Endothelial cell of umbilical vein (primary cell): ENCODE data around the gene C4A. TPM values are rescaled to one million over a fixed set of nuclear protein-coding genes. Genes with fewer than 3 reads are reported as not detected.
"Not testable (repeated sequence)": the region's sequence is repeated elsewhere in the genome, so short reads cannot be mapped to it uniquely, and the experiment has no call there.

ENCODE experiments used
- BruUV-seq: library from RNA; stranded (reverse); fragments of 400-500 nt; replicated peaks from 2 replicates; lab custom pipeline; 2021; lab: Mats Ljungman, UMichigan
- CTCF ChIA-PET: fragments of 300-600, 350-600 bp; sonication (Branson Sonifier 250); formaldehyde crosslinking; loops from one replicate; lab custom pipeline; 2021; ENCODE audit warnings: antibody characterized with exemption, inconsistent platforms; lab: Charles Lee
- POLR2A ChIA-PET: fragments of 300-600, 350-600 bp; sonication (Branson Sonifier 250); formaldehyde crosslinking; loops from one replicate; lab custom pipeline; 2021; ENCODE audit warnings: antibody characterized with exemption, inconsistent platforms; lab: Charles Lee
- DNase-seq: peaks from one replicate; pipeline ENCODE4 v3.0.0-alpha.2; 2011; ENCODE audit warnings: low read depth, low spot score
- FAIRE-seq: peaks from 2 replicates; lab custom pipeline; 2011; peaks lifted over from hg19 to GRCh38; lab: Jason Lieb, UNC
- H2AFZ ChIP-seq: 2 replicates; pipeline ENCODE4 v1.6.0; 2012; ENCODE audit warnings: low read depth, low read length, control low read depth, inconsistent platforms
- H3K27ac ChIP-seq: 2 replicates; pipeline ENCODE4 v1.5.1; 2011; ENCODE audit warnings: low read depth, mild to moderate bottlenecking, control low read depth, low read length, moderate library complexity; ENCODE audit not compliant: insufficient read depth
- H3K27me3 ChIP-seq, 2 experiments: 2 replicates each; pipeline versions ENCODE4 v1.6.0 to v1.6.1; 2011; ENCODE audit warnings: low read length in 2 of 2, mixed read lengths in 1 of 2; ENCODE audit not compliant: control insufficient read depth in 2 of 2, insufficient read depth in 2 of 2
- H3K36me3 ChIP-seq, 2 experiments: 2 replicates in 1 of 2; 3 replicates in 1 of 2; pipeline ENCODE4 v1.5.1; 2011; ENCODE audit warnings: low read length in 2 of 2, mild to moderate bottlenecking in 1 of 2, moderate library complexity in 1 of 2; ENCODE audit not compliant: control insufficient read depth in 2 of 2, insufficient read depth in 2 of 2; ENCODE audit errors: extremely low read depth in 1 of 2
- H3K4me1 ChIP-seq: 3 replicates; pipeline ENCODE4 v1.5.1; 2011; ENCODE audit warnings: mild to moderate bottlenecking, low read length; ENCODE audit not compliant: control insufficient read depth, insufficient read depth; ENCODE audit errors: extremely low read depth
- H3K4me2 ChIP-seq: 2 replicates; pipeline ENCODE4 v1.6.1; 2011; ENCODE audit warnings: low read length, control low read depth, mixed read lengths; ENCODE audit not compliant: insufficient read depth
- H3K4me3 ChIP-seq, 3 experiments: fragments of 200-600 bp in 1 of 3; sonication (generic), shearing (Covaris generic) in 1 of 3; replicated peaks in 1 of 3; 2 replicates each; pipeline ENCODE4 v1.5.1; 2011 to 2016; ENCODE audit warnings: control low read depth in 3 of 3, low read length in 3 of 3, mild to moderate bottlenecking in 2 of 3, inconsistent platforms in 1 of 3, low read depth in 1 of 3, moderate library complexity in 1 of 3; ENCODE audit not compliant: insufficient read depth in 1 of 3
- H3K79me2 ChIP-seq: 2 replicates; pipeline ENCODE4 v1.6.0; 2012; ENCODE audit warnings: low read length, inconsistent platforms; ENCODE audit not compliant: control insufficient read depth, insufficient read depth
- H3K9ac ChIP-seq: replicated peaks from 2 replicates; pipeline ENCODE3; 2011; ENCODE audit warnings: low read length, control low read depth; ENCODE audit not compliant: insufficient read depth; ENCODE audit errors: extremely low read depth
- H3K9me1 ChIP-seq: replicated peaks from 3 replicates; pipeline ENCODE4 v1.6.0; 2011; ENCODE audit warnings: mild to moderate bottlenecking, low read length; ENCODE audit not compliant: control insufficient read depth, insufficient read depth; ENCODE audit errors: extremely low read depth
- H3K9me3 ChIP-seq: replicated peaks from 2 replicates; pipeline ENCODE4 v1.5.1; 2012; ENCODE audit warnings: low read length, inconsistent platforms; ENCODE audit not compliant: control insufficient read depth, insufficient read depth
- H4K20me1 ChIP-seq: replicated peaks from 2 replicates; pipeline ENCODE3; 2011; ENCODE audit warnings: mild to moderate bottlenecking, low read length; ENCODE audit not compliant: control insufficient read depth, insufficient read depth; ENCODE audit errors: extremely low read depth
- CTCF ChIP-seq, 2 donors: IDR thresholded peaks; 1 replicate in 1 of 2; 2 replicates in 1 of 2; pipeline ENCODE4 v1.5.1; 2011; ENCODE audit warnings: low read length in 2 of 2, mild to moderate bottlenecking in 2 of 2, moderate library complexity in 2 of 2, control low read depth in 1 of 2, inconsistent platforms in 1 of 2, low read depth in 1 of 2; ENCODE audit not compliant: insufficient read depth in 1 of 2; ENCODE audit errors: extremely low read depth in 1 of 2
- EZH2 ChIP-seq: IDR thresholded peaks from 2 replicates; pipeline ENCODE4 v1.6.1; 2012; ENCODE audit warnings: borderline replicate concordance, low read depth, mild to moderate bottlenecking, moderate library complexity, low read length, inconsistent platforms; ENCODE audit not compliant: severe bottlenecking
- FOS ChIP-seq: IDR thresholded peaks from 2 replicates; pipeline ENCODE4 v1.6.1; 2011; ENCODE audit warnings: mild to moderate bottlenecking, low read length, moderate library complexity, borderline replicate concordance; ENCODE audit not compliant: insufficient read depth
- GATA2 ChIP-seq: IDR thresholded peaks from 2 replicates; pipeline ENCODE4 v1.7.0; 2011; ENCODE audit warnings: low read depth, mild to moderate bottlenecking, moderate library complexity, mixed read lengths, low read length; ENCODE audit not compliant: insufficient read length, insufficient read depth
- JUN ChIP-seq: IDR thresholded peaks from 2 replicates; pipeline ENCODE4 v1.6.1; 2011; ENCODE audit warnings: borderline replicate concordance, low read depth; ENCODE audit not compliant: insufficient read length, insufficient read depth
- MAX ChIP-seq: IDR thresholded peaks from 2 replicates; pipeline ENCODE4 v1.6.1; 2011; ENCODE audit not compliant: insufficient read depth, insufficient read length
- MYC ChIP-seq: IDR thresholded peaks from one replicate; pipeline ENCODE4 v1.6.1; 2011; ENCODE audit warnings: mild to moderate bottlenecking, low read depth, low read length
- POLR2A ChIP-seq: IDR thresholded peaks from 2 replicates; pipeline ENCODE4 v1.6.1; 2012; ENCODE audit warnings: low read depth, mild to moderate bottlenecking, control low read depth, low read length
- POLR2AphosphoS5 ChIP-seq: IDR thresholded peaks from 2 replicates; pipeline ENCODE4 v1.6.1; 2012; ENCODE audit warnings: low read depth, mild to moderate bottlenecking, control low read depth, low read length, moderate library complexity; ENCODE audit not compliant: insufficient read depth
- dilution Hi-C: fragments of 300-500 bp; cut with MboI; formaldehyde crosslinking; loops from one replicate; pipeline ENCODE4 v1.15.0; 2019; ENCODE audit warnings: low sequenced_read_pairs; ENCODE audit not compliant: extremely low pct_ligation_motif_present
- intact Hi-C: fragments of 100-400 bp; cut with micrococcal nuclease; formaldehyde crosslinking; loops from one replicate; pipeline ENCODE4 v1.10.0; 2022
- polyA plus RNA-seq, 4 experiments: library from polyadenylated mRNA; depleted of rRNA in 3 of 4; stranded (reverse) in 3 of 4; unstranded in 1 of 4; fragments of >200 nt; gene quantifications; 2 replicates each; pipeline versions ENCODE4 v1.2.1 to v1.2.3, GENCODE V29; 2011 to 2012; ENCODE audit warnings: missing spikeins in 1 of 4
- total RNA-seq: library from RNA; stranded (reverse); gene quantifications from 2 replicates; pipeline ENCODE4 v1.2.3, GENCODE V29; 2021

C4A gene
- total and polyA plus RNA-seq, 2 donors (not counting 3 experiments of a cell fraction or from before 2014, with no cell fraction given): 5.2 to 5.7 TPM

- Histone ChIP-seq H3K27me3 (no peaks in the 10 kb centered on the region), H2AFZ (peak overlapping the region; percentile 36), H3K4me3 (peak overlapping the region; percentile 36 to 73 (median 63)), H3K27ac (peak overlapping the region; percentile 79), H3K9me1 (no peaks in the 10 kb centered on the region), H3K36me3 (peaks cover 2 to 17% of the 10 kb centered on the region in 2 experiments), H3K4me2 (peak overlapping the region; percentile 91), H3K4me1 (peaks cover 17% of the 10 kb centered on the region), H4K20me1 (no peaks in the 10 kb centered on the region), H3K9ac (peak overlapping the region; percentile 82), H3K9me3 (no peaks in the 10 kb centered on the region), H3K79me2 (peaks cover 29% of the 10 kb centered on the region)
- POLR2A ChIA-PET: no interaction called here
- intact Hi-C loops (loop anchor here (1.0 kb wide), 1 partner anchor 14 kb away; the partner anchor contains the start of gene SKIC2), dilution Hi-C loops (no loop called here)
- no peak for TF ChIP-seq JUN
- no peak for TF ChIP-seq EZH2
- no peak for TF ChIP-seq FOS
- TF ChIP-seq POLR2A: no peak
- no peak for TF ChIP-seq CTCF (IDR thresholded peaks at IDR 0.05; ENCODE audit: extremely low read depth in 1 of 2, insufficient read depth in 1 of 2, low read depth in 1 of 2, low read length in 2 of 2)
- no peak for TF ChIP-seq GATA2
- no peak for TF ChIP-seq MYC
- no peak for TF ChIP-seq POLR2AphosphoS5
- no peak for TF ChIP-seq MAX
- TSS peak; percentile 80 for BruUV-seq
- FAIRE-seq (peak; percentile 52), DNase-seq (peak; percentile 23)
- CTCF ChIA-PET: interaction anchor here (1.1 to 1.6 kb wide), 3 partner anchors 20 to 895 kb away, joined by 3 to 8 read pairs (median 3); no protein-coding TSS in a partner anchor
Observed at GRCh38 chr6:31972709-31973350, 9.0 kb upstream of the C4A start.

GRCh38 chr6:31976065-31976464, 5.8 kb upstream of the C4A start:
- intact Hi-C loops, H3K9ac ChIP-seq, H2AFZ ChIP-seq, BruUV-seq, FAIRE-seq, H3K9me3 ChIP-seq, H3K9me1 ChIP-seq, H3K4me2 ChIP-seq, H3K4me3 ChIP-seq, CTCF ChIA-PET, dilution Hi-C loops, H3K27me3 ChIP-seq, H3K27ac ChIP-seq, POLR2A ChIA-PET, H4K20me1 ChIP-seq, DNase-seq: not testable (repeated sequence)
- Histone ChIP-seq H3K4me1 (peaks cover 12% of the 10 kb centered on the region), H3K36me3 (peaks cover 0 to 10% of the 10 kb centered on the region in 2 experiments), H3K79me2 (peaks cover 20% of the 10 kb centered on the region)
